ENCODE results near the gene TSHZ2. TPM values are rescaled to one million over a fixed set of nuclear protein-coding genes. Genes with fewer than 3 reads are reported as not detected.
A peak's percentile ranks its signal among the peaks of the same experiment; 100 is the strongest.

Gene TSHZ2
- total and polyA plus RNA-seq, 9 of the 15 experiments (the other 6 are each of a cell fraction or from before 2014, with no cell fraction given) = 0.03 to 0.20 (median 0.05) TPM; not detected in 4

- no TSS peak for BruUV-seq (replicated peaks)
- Histone ChIP-seq H3K9me3 (replicated peaks; ENCODE audit: control insufficient read depth, insufficient read depth, low read depth, low read length) (no peaks in the 10 kb centered on the region), H3K27me3 (ENCODE audit: control insufficient read depth in 2 of 2, insufficient read depth in 2 of 2, low read length in 2 of 2) (no peaks in the 10 kb centered on the region), H3K9ac (ENCODE audit: insufficient read depth in 1 of 2, low read depth in 2 of 2, low read length in 2 of 2) (peak overlapping the region; percentile 65 to 66), H3K4me2 (ENCODE audit: insufficient read depth, low read length) (peak overlapping the region; percentile 68), H3K36me3 (ENCODE audit: control insufficient read depth, insufficient read depth, low read length) (no peaks in the 10 kb centered on the region), H2AFZ (ENCODE audit: low read depth, low read length) (peak overlapping the region; percentile 86), H3K27ac (ENCODE audit: extremely low read depth, low read depth, low read length) (peak overlapping the region; percentile 82), H3K79me2 (ENCODE audit: control insufficient read depth, insufficient read depth, low read length) (no peaks in the 10 kb centered on the region), H4K20me1 (replicated peaks; ENCODE audit: control insufficient read depth, insufficient read depth, low read length) (no peaks in the 10 kb centered on the region), H3K9me1 (ENCODE audit: control insufficient read depth, insufficient read depth, low read length) (peaks cover 4% of the 10 kb centered on the region), H3K4me3 (no peak overlapping the region), H3K4me1 (replicated peaks in 1 of 2; ENCODE audit: control insufficient read depth in 2 of 2, insufficient read depth in 2 of 2, low read length in 2 of 2) (peaks cover 13 to 34% of the 10 kb centered on the region in 2 experiments)
- ATAC-seq (peak; percentile 92), DNase-seq (ENCODE audit: extremely low read depth in 1 of 4, low spot score in 3 of 4) (peak; percentile 74 to 88 (median 79)), FAIRE-seq (peak; percentile 96)
- 7% methylated on average over 11 of the region's 12 CpGs for WGBS (ENCODE audit: insufficient coverage, low coverage, missing lambda C conversion rate)
- ChIA-PET CTCF (ENCODE audit: low intra/inter-chr PET ratio) (no interaction called here), POLR2A (interaction anchor here (0.5 to 1.2 kb wide), 5 partner anchors 8 to 51 kb away, joined by 3 to 4 read pairs (median 4); no protein-coding TSS in a partner anchor)
- in situ Hi-C loops (cut with MboI) = no loop called here
- intact Hi-C loops (cut with micrococcal nuclease) = loop anchor here (2.0 kb wide), 1 partner anchor 29 kb away; no protein-coding TSS in a partner anchor
- TF ChIP-seq TRIM24 (IDR thresholded peaks at IDR 0.05) (peak; percentile 70 to 76), ZNF586 (CRISPR knock-in tag; conservative IDR thresholded peaks at IDR 0.05) (no peak), TEAD4 (IDR thresholded peaks at IDR 0.05; ENCODE audit: low read length) (peak; percentile 95), TEAD4 (CRISPR knock-in tag; IDR thresholded peaks at IDR 0.05; ENCODE audit: borderline replicate concordance) (no peak), HNRNPL (IDR thresholded peaks at IDR 0.05; ENCODE audit: low read depth, low read length) (no peak), ELF4 (CRISPR knock-in tag; IDR thresholded peaks at IDR 0.05) (no peak), HDAC2 (IDR thresholded peaks at IDR 0.05) (peak; percentile 61), NR2C2 (CRISPR knock-in tag; IDR thresholded peaks at IDR 0.05) (no peak), NR2C2 (tag; IDR thresholded peaks at IDR 0.05) (0 out of 2 replicates have a peak, but pooled peaks have one; percentile 52), ATF4 (CRISPR knock-in tag; IDR thresholded peaks at IDR 0.05) (peak; percentile 65), CBFA2T3 (IDR thresholded peaks at IDR 0.05) (peak; percentile 87), CHD2 (IDR thresholded peaks at IDR 0.05; ENCODE audit: low read depth, low read length) (no peak), POLR2AphosphoS5 (IDR thresholded peaks at IDR 0.05; ENCODE audit: control insufficient read depth, insufficient read depth, low read depth, low read length) (peak; percentile 21; the same call in 1 of the 2 replicates), FOSL1 (tag; conservative IDR thresholded peaks at IDR 0.05) (peak; percentile 96), ETV5 (CRISPR knock-in tag; IDR thresholded peaks at IDR 0.05; ENCODE audit: low read depth) (peak; percentile 91), XRCC3 (IDR thresholded peaks at IDR 0.05) (no peak), DNMT1 (IDR thresholded peaks at IDR 0.05) (no peak), KLF6 (CRISPR knock-in tag; IDR thresholded peaks at IDR 0.05; ENCODE audit: borderline replicate concordance) (peak; percentile 57; the same call in 1 of the 2 replicates), MEIS2 (IDR thresholded peaks at IDR 0.05; ENCODE audit: partially characterized antibody) (peak; percentile 93), RBFOX2 (IDR thresholded peaks at IDR 0.05; ENCODE audit: low read depth, low read length) (peak; percentile 69), TAL1 (IDR thresholded peaks at IDR 0.05) (peak; percentile 80), ESRRA (IDR thresholded peaks at IDR 0.05; ENCODE audit: borderline replicate concordance, low read depth) (peak; percentile 14; the same call in 1 of the 2 replicates)
Measured at GRCh38 chr20:53331151-53331973, 359.2 kb downstream of the TSHZ2 start.
